Central memory CD8-positive, alpha-beta T cell (primary cell): Measurements from ENCODE around the gene NAV2.
A peak's percentile ranks its signal among the peaks of the same experiment; 100 is the strongest.

Experiments used
- ATAC-seq: fragments of 150-1000 bp; cut with Tn5 transposase; replicated peaks from 2 replicates; pipeline ENCODE4 v1.10.0; 2022; ENCODE audit warnings: mild to moderate bottlenecking, moderate FRiP score, moderate number of reproducible peaks; ENCODE audit not compliant: poor library complexity, severe bottlenecking; ENCODE audit errors: extremely low read depth
- DNase-seq, 2 donors: peaks; one replicate each; pipeline ENCODE4 v3.0.0; 2021; ENCODE audit warnings: low spot score in 2 of 2
- H3K27ac Mint-ChIP-seq: one replicate; pipeline ENCODE4 v1.8.0; 2022; ENCODE audit warnings: low read depth, mild to moderate bottlenecking, moderate library complexity, mixed read lengths
- H3K27me3 Mint-ChIP-seq: one replicate; pipeline ENCODE4 v1.8.0; 2022; ENCODE audit warnings: mixed read lengths
- H3K36me3 Mint-ChIP-seq: one replicate; pipeline ENCODE4 v1.8.0; 2022; ENCODE audit warnings: mild to moderate bottlenecking, moderate library complexity, mixed read lengths; ENCODE audit not compliant: insufficient read depth
- H3K4me1 Mint-ChIP-seq: one replicate; pipeline ENCODE4 v1.8.0; 2022; ENCODE audit warnings: mixed read lengths
- H3K4me3 Mint-ChIP-seq: one replicate; pipeline ENCODE4 v1.8.0; 2022; ENCODE audit warnings: mild to moderate bottlenecking, moderate library complexity, mixed read lengths
- H3K9me3 Mint-ChIP-seq: one replicate; pipeline ENCODE4 v1.8.0; 2022; ENCODE audit warnings: mixed read lengths

The NAV2 gene

DNA sequence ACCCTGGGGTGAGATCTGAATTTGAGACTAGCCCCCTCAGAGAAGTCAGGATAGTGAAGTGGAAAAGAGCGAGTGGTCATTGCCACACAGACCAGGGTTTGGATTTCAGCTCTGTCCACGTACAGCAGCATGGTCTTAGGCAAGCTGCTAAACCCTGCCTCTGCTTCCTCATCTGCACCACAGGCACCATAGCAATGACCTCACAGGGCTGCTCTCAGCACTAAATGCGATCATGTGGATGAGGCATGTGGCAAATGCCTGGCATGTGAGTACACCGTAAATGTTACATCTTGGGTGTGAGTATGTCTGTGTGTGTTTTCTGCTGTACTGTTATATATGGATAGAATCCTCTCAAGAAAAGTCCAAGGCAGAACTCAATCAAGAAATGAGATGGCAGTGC, 15.8 kb downstream of the NAV2 start:
- H3K27ac Mint-ChIP-seq: no peak overlapping the region
- ATAC-seq: no peak
- H3K4me3 Mint-ChIP-seq: no peak overlapping the region
- H3K4me1 Mint-ChIP-seq: peaks cover 10% of the 10 kb centered on the region
- H3K9me3 Mint-ChIP-seq: no peaks in the 10 kb centered on the region
- H3K27me3 Mint-ChIP-seq: no peaks in the 10 kb centered on the region
- DNase-seq: no peak
- peaks cover 2% of the 10 kb centered on the region for H3K36me3 Mint-ChIP-seq

GRCh38 chr11:19729141-19729540, 16.5 kb downstream of the NAV2 start:
- ATAC-seq (no peak), DNase-seq (no peak)
- Mint-ChIP-seq H3K9me3 (no peaks in the 10 kb centered on the region), H3K4me1 (peaks cover 3% of the 10 kb centered on the region), H3K27me3 (no peaks in the 10 kb centered on the region), H3K27ac (no peak overlapping the region), H3K36me3 (peaks cover 2% of the 10 kb centered on the region), H3K4me3 (no peak overlapping the region)

- Mint-ChIP-seq H3K4me3 (no peak overlapping the region), H3K4me1 (no peaks in the 10 kb centered on the region), H3K27me3 (no peaks in the 10 kb centered on the region), H3K27ac (no peak overlapping the region), H3K9me3 (no peaks in the 10 kb centered on the region), H3K36me3 (peaks cover 2% of the 10 kb centered on the region)
- DNase-seq (no peak), ATAC-seq (no peak)
Measured at GRCh38 chr11:19730373-19730772, 17.7 kb downstream of the NAV2 start.

- DNase-seq (no peak), ATAC-seq (no peak)
- H3K9me3 Mint-ChIP-seq: no peaks in the 10 kb centered on the region
- H3K4me1 Mint-ChIP-seq: no peaks in the 10 kb centered on the region
- no peak overlapping the region for H3K27ac Mint-ChIP-seq
- peaks cover 2% of the 10 kb centered on the region for H3K36me3 Mint-ChIP-seq
- no peak overlapping the region for H3K4me3 Mint-ChIP-seq
- no peaks in the 10 kb centered on the region for H3K27me3 Mint-ChIP-seq
Measured at GRCh38 chr11:19734171-19734570, 21.5 kb downstream of the NAV2 start.

GRCh38 chr11:19735157-19735908, 22.7 kb downstream of the NAV2 start:
- no peak for ATAC-seq
- no peak overlapping the region for H3K27ac Mint-ChIP-seq
- no peaks in the 10 kb centered on the region for H3K27me3 Mint-ChIP-seq
- no peaks in the 10 kb centered on the region for H3K9me3 Mint-ChIP-seq
- peaks cover 2% of the 10 kb centered on the region for H3K36me3 Mint-ChIP-seq
- H3K4me1 Mint-ChIP-seq: no peaks in the 10 kb centered on the region
- DNase-seq: no peak
- no peak overlapping the region for H3K4me3 Mint-ChIP-seq

DNA sequence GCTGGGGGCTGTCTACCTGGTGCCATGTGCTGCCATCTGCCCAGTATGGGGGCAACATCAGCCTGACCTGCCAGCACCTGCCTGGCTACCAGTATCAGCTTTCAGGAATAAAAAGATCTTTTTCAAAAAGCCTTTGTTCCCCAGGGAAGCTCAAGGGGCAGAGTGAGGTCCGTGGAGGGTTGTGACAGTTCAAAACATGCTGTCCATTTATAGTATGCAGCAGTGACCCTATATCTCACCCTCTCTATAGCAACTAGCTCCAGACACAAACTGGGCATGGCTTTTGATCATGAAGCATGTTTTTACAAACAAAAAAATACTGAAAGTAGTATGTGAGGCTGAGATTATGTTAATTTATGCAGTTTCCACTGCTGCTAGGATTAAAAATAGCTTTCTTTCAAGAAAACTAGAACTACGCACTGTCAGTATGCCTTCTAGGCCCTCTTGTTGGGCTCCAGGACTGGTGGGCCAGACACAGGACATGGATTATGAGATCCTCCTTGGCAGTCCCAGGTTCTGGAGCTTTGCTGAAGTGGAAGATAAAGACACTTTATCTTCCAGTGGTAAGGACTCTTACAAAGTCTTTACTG, 23.4 kb downstream of the NAV2 start:
- no peaks in the 10 kb centered on the region for H3K4me1 Mint-ChIP-seq
- no peaks in the 10 kb centered on the region for H3K27me3 Mint-ChIP-seq
- H3K4me3 Mint-ChIP-seq: no peak overlapping the region
- ATAC-seq (no peak), DNase-seq (no peak)
- H3K27ac Mint-ChIP-seq: no peak overlapping the region
- peaks cover 2% of the 10 kb centered on the region for H3K36me3 Mint-ChIP-seq
- no peaks in the 10 kb centered on the region for H3K9me3 Mint-ChIP-seq

DNA sequence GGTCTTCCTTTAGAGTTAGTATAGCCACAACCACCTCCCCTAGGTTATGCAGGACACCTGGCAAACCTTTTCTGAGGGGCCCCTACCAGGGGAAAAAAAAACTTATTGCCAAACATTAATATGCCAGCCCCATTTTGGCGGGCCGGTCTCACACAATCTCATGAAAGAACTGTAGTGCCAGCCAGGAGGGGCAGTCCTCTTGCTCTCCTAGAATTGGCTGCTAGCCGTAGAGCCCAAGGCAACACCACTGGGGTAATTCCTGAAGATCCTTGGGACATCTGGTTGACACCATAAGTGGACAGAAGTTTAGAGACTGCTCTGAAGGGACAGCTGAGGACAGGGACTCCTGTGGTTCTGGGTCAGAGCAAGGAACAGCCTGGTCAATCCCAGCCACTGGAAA, 24.2 kb downstream of the NAV2 start:
- Mint-ChIP-seq H3K36me3 (no peaks in the 10 kb centered on the region), H3K4me3 (no peak overlapping the region), H3K27ac (no peak overlapping the region), H3K27me3 (no peaks in the 10 kb centered on the region), H3K4me1 (no peaks in the 10 kb centered on the region), H3K9me3 (no peaks in the 10 kb centered on the region)
- DNase-seq (no peak), ATAC-seq (no peak)

GRCh38 chr11:19737575-19737974, 24.9 kb downstream of the NAV2 start:
- Mint-ChIP-seq H3K4me1 (no peaks in the 10 kb centered on the region), H3K27me3 (no peaks in the 10 kb centered on the region), H3K36me3 (no peaks in the 10 kb centered on the region), H3K27ac (no peak overlapping the region), H3K9me3 (no peaks in the 10 kb centered on the region), H3K4me3 (no peak overlapping the region)
- ATAC-seq: no peak
- DNase-seq: no peak

- no peak overlapping the region for H3K4me3 Mint-ChIP-seq
- no peaks in the 10 kb centered on the region for H3K36me3 Mint-ChIP-seq
- DNase-seq (no peak), ATAC-seq (no peak)
- H3K4me1 Mint-ChIP-seq: no peaks in the 10 kb centered on the region
- H3K9me3 Mint-ChIP-seq: no peaks in the 10 kb centered on the region
- H3K27ac Mint-ChIP-seq: no peak overlapping the region
- no peaks in the 10 kb centered on the region for H3K27me3 Mint-ChIP-seq
Measured at GRCh38 chr11:19738124-19738523, 25.5 kb downstream of the NAV2 start.

- Mint-ChIP-seq H3K36me3 (no peaks in the 10 kb centered on the region), H3K9me3 (no peaks in the 10 kb centered on the region), H3K4me3 (no peak overlapping the region), H3K4me1 (no peaks in the 10 kb centered on the region), H3K27ac (no peak overlapping the region), H3K27me3 (no peaks in the 10 kb centered on the region)
- ATAC-seq (no peak), DNase-seq (no peak)
Measured at GRCh38 chr11:19739872-19740271, 27.2 kb downstream of the NAV2 start.

DNA sequence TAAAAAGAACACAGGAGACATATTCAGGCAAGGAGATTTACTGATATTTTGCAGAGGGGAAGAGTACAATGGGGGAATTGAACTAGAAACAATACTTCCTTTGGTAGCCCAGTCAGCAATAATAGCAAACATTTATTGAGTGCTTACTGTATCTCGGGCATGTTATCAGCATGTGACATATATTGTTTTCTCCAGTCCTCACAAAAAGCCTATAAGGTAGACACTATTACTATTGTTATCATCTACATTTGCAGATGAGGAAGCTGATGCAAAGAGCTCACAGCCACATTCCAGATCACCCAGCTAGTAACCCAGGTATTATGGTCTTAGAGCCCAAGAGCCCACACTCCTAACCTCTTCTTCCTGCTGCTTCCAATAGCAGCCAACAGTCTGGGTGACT, 27.9 kb downstream of the NAV2 start:
- no peak overlapping the region for H3K4me3 Mint-ChIP-seq
- H3K9me3 Mint-ChIP-seq: no peaks in the 10 kb centered on the region
- ATAC-seq (no peak), DNase-seq (no peak)
- no peaks in the 10 kb centered on the region for H3K27me3 Mint-ChIP-seq
- no peak overlapping the region for H3K27ac Mint-ChIP-seq
- no peaks in the 10 kb centered on the region for H3K36me3 Mint-ChIP-seq
- H3K4me1 Mint-ChIP-seq: no peaks in the 10 kb centered on the region

GRCh38 chr11:19742588-19743292, 30.1 kb downstream of the NAV2 start:
- DNase-seq (peak; percentile 55), ATAC-seq (peak; percentile 24)
- H3K27ac Mint-ChIP-seq: no peak overlapping the region
- no peaks in the 10 kb centered on the region for H3K4me1 Mint-ChIP-seq
- no peaks in the 10 kb centered on the region for H3K36me3 Mint-ChIP-seq
- H3K4me3 Mint-ChIP-seq: no peak overlapping the region
- H3K9me3 Mint-ChIP-seq: no peaks in the 10 kb centered on the region
- no peaks in the 10 kb centered on the region for H3K27me3 Mint-ChIP-seq

GRCh38 chr11:19743622-19744021, 31.0 kb downstream of the NAV2 start:
- no peaks in the 10 kb centered on the region for H3K36me3 Mint-ChIP-seq
- no peak overlapping the region for H3K4me3 Mint-ChIP-seq
- no peak for ATAC-seq
- H3K27ac Mint-ChIP-seq: no peak overlapping the region
- DNase-seq: no peak
- H3K4me1 Mint-ChIP-seq: no peaks in the 10 kb centered on the region
- no peaks in the 10 kb centered on the region for H3K27me3 Mint-ChIP-seq
- H3K9me3 Mint-ChIP-seq: no peaks in the 10 kb centered on the region
